HG03558 (cell line): ENCODE data around the gene CCL24.
"Not testable (repeated sequence)": the region's sequence is repeated elsewhere in the genome, so short reads cannot be mapped to it uniquely, and the experiment has no call there.

ENCODE experiments used
- ATAC-seq: cut with Tn5 transposase; IDR thresholded peaks from one replicate; pipeline ENCODE4 v1.9.1; 2021; ENCODE audit warnings: moderate number of reproducible peaks; ENCODE audit not compliant: unreplicated experiment; ENCODE audit errors: extremely low read depth

The CCL24 gene

DNA sequence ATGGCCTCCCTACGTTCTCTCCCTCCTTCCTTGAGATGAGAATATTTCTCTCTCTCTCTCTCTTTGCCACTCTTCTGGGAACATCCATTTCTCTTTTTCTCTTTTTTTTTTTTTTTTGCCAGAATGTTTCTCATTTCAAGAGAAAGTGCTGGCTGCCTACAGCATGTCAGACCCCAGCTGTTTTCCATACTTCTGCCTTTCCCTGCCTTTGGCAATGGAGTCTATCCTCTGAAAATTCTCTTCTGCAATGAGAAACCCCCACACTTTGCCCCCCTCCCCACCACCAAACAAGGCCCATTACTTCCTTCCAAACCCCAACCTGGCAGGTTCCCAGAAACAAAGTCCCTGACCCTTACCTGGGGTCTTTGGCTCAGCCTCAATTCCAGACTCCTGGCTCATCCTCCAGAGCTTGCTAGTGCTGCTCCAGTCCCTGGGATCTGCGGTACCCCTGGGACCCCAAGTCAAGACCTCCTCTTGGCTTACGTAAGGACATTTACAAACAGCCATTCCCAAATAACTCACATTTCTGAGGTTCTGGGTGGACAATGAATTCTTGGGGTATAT is 24.2 kb downstream of the CCL24 start:
- ATAC-seq, result no peak

DNA sequence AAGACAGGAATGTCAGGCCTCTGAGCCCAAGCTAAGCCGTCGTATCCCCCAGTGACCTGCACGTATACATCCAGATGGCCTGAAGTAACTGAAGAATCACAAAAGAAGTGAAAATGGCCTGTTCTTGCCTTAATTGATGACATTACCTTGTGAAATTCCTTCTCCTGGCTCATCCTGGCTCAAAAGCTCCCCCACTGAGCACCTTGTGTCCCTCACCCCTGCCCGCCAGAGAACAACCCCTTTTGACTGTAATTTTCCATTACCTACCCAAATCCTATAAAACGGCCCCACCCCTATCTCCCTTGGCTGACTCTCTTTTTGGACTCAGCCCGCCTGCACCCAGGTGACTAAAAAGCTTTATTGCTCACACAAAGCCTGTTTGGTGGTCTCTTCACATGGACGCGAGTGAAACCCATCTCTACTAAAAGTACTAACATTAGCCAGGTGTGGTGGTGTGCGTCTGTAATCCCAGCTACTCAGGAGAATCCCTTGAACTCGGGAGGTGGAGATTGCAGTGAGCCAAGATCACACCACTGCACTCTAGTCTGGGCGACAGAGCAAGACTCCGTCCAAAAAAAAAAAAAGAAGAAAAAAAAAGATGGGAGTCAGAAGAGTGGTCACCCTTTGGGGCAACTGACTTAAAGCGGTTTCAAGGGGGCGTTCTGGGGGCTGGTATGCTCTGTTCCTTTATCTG is 25.3 kb downstream of the CCL24 start:
- not testable (repeated sequence) for ATAC-seq

DNA sequence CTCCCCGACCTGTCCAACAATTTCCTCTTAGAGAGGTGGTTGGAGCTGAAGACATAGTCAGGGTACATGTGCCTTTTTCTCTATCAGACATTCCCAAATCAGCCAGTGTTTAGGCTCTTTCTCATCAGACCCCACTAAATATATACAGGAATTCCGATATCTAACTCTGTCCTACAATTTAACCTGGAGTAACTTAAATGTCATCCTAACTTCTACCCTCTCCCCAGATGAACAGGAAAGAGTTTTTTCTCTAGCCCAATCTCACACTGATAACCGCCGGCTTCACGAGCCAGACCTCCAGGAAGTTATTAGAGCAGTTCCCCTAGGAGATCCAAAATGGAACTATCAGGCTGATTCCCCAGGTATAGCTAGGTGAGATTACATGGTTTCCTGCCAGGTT is 30.5 kb downstream of the CCL24 start:
- ATAC-seq, result not testable (repeated sequence)

DNA sequence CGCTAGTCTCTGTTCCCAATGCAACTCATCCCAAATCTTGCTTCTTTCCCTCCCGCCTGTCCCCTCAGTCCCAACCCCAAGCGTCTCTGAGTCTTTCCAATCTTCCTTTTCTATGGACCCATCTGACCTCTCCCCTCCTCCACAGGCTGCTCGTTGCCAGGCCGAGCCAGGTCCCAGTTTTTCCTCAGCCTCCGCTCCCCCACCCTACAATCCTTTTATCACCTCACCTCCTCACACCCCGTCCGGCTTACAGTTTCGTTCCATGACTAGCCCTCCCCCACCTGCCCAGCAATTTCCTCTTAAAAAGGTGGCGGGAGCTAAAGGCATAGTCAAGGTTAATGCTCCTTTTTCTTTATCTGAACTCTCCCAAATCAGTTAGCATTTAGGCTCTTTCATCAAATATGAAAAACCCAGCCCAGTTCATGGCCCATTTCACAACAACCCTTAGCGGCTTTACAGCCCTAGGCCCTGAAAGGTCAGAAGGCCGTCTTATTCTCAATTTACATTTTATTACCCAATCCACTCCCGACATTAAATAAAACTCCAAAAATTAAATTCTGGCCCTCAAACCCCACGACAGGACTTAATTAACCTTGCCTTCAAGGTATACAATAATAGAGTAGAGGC is 32.8 kb downstream of the CCL24 start:
- not testable (repeated sequence) for ATAC-seq

DNA sequence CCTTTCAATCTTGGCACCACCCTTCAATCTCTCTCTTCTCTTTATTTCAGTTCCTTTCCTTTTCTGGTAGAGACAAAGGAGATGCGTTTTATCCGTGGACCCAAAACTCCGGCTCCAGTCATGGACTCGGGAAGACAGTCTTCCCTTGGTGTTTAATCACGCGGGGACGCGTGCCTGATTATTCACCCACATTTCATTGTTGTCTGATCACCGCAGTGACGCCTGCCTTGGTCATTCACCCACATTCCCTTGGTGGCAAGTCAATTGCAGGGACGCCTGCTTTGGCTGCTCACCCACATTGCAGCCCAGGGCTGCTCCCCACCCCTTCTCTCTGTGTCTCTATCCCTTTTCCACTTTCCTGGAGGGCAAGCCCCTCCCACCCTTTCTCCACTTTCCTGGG is 34.1 kb downstream of the CCL24 start:
- ATAC-seq, result not testable (repeated sequence)

DNA sequence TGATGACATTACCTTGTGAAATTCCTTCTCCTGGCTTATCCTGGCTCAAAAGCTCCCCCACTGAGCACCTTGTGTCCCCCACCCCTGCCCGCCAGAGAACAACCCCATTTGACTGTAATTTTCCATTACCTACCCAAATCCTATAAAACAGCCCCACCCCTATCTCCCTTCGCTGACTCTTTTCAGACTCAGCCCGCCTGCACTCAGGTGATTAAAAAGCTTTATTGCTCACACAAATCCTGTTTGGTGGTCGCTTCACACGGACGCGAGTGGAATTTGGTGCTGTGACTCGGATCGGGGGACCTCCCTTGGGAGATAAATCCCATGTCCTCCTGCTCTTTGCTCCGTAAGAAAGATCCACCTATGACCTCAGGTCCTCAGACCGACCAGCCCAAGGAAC is 34.6 kb downstream of the CCL24 start:
- not testable (repeated sequence) for ATAC-seq

GRCh38 chr7:75776295-75776971 is 37.2 kb downstream of the CCL24 start:
- ATAC-seq, result no peak

DNA sequence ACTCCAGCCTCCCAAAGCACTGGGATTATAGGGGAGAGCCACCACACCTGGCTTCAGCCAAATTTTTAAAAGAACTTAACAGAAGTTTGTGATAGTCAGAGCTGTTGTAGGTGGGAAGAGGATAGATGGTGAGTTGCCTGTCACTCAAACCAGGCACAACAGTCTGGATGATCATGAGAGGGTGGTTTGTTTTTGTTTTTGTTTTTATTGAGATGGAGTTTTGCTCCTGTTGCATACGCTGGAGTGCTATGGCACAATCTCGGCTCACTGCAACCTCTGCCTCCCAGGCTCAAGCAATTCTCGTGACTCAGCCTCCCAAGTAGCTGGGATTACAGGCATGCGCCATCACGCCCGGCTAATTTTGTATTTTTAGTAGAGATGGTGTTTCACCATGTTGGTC is 39.6 kb downstream of the CCL24 start:
- ATAC-seq, result not testable (repeated sequence)

DNA sequence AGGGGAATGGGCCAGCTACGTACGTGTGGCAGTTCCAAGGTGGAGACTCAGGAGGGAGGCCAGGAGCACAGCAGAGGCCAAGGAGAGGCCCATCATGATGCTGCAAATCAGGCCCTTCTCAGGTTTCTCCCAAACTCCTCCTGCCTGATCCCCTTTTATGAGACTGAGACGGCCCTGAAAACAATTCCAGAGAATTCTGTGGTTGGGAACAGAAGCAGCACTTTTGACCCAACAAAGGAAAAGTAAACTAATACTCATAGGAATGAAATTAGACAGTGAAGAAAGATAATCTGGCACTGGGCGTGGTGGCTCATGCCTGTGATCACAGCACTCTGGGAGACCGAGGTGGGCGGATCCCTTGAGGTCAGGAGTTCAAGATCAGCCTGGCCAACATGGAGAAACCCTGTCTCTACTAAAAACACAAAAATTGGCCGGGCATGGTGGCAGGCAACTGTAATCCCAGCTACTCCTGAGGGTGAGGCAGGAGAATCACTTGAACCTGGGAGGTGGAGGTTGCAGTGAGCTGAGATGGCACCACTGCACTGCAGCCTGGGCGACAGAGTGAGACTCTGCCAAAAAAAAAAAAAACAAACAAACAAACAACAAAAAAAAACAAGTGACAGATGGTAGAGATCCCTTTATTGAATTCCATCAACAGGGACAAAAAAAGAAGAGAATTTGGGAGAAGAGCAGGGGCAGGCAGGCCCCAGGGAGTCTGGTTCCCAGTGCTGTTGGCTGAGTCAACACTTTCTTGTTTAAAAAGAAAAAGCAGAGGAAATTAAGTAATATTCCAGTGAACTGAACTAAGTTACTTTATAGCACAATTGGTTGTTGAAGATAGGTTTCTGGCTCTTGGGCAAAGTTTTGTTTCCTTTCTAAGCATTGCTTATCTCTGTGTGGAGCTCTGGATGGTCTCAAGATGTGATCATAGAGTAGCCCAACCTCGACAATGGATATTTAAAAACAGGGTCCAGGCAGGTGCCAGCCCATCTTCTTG is 41.2 kb downstream of the CCL24 start, which contains the start of gene CCL26:
Gene CCL26 (minus strand): TSS at position 131 of the 997 bp plus-strand sequence. CDS start 35 bp downstream, at position 96.
- no peak for ATAC-seq

- ATAC-seq, result no peak
Observed at GRCh38 chr7:75771224-75771623, 42.4 kb downstream of the CCL24 start.

DNA sequence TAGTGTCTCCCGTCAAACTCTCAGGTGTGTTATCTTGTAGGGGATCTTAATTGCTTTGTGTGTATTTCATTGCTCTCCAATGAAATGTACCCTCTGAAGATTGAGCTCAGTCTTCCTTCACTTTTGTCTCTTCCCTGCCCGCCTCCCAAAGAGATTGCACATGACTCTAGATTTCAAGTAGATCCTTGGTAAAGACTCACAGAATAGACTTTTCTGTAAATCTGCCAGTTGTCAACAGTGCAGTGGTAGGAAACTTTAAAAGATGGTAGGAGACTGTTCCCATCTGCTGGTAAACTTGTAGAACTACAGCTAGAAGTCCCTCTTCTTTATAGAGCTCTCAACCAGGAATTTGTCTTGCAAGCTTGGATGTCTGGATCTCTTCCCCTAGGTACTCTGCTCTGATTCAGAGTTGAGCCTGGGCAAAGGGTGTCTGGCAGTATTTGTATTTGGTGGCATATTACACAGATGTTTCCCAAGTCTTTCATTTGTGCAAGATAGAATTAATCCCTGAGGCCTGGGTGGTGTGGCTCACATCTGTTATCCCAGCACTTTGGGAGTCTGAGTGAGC is 51.2 kb downstream of the CCL24 start:
- no peak for ATAC-seq

- not testable (repeated sequence) for ATAC-seq
Observed at GRCh38 chr7:75761801-75762200, 51.8 kb downstream of the CCL24 start.
